ENCODE measurements around the gene SYT7. TPM values are rescaled to one million over a fixed set of nuclear protein-coding genes. Genes with fewer than 3 reads are reported as not detected.

The SYT7 gene, protein sequence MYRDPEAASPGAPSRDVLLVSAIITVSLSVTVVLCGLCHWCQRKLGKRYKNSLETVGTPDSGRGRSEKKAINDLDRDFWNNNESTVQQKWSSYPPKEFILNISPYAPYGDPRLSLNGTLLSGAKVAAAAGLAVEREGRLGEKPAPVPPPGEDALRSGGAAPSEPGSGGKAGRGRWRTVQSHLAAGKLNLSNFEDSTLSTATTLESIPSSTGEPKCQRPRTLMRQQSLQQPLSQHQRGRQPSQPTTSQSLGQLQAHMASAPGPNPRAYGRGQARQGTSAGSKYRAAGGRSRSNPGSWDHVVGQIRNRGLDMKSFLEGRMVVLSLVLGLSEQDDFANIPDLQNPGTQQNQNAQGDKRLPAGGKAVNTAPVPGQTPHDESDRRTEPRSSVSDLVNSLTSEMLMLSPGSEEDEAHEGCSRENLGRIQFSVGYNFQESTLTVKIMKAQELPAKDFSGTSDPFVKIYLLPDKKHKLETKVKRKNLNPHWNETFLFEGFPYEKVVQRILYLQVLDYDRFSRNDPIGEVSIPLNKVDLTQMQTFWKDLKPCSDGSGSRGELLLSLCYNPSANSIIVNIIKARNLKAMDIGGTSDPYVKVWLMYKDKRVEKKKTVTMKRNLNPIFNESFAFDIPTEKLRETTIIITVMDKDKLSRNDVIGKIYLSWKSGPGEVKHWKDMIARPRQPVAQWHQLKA
- 1 to 10 TPM; 1.6 to 2.9 (median 1.9) TPM for total RNA-seq

DNA sequence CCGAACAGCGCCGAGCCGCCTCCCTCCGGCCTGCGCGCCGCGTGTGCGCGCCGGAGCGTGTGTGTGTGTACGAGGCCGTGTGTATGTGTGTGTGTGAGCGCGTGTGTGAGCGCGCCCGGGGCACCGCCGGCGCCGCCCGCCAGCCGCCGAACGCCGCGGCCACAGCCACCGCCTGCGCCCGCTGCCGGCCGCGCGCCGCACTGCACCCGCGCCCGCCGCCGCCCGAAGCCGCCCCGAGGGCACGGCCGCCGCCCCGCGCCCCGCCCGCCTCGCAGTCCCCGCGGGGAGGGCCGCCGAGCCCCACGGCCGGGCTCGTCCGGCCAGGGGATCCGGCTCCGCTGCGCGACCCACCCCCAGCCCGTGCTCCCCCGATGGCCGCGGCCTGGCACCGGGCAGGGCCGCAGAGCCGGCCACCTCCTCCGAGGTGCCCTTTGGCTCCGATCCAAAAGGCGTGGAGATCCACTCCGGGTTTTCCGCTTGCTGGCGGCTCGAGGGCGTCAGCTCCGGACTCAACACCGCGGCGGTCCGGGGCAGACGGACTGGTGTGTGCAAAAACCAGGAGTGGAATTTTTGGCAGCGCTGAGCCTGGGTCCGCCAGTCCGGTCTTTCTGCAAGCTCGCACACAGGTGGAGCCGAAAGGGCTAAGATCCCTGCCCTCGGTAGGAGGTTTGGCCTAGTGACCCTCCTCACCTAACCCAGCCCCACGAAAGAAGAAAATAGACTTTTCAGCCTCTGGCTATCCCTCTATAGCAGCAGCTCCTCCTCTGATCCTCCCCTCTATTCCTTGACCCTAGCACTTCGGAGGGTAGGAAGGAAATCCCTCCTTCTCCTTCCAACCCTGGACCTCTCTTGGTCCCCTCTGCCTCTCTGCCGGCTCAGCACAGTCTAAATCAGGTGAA is at the start of gene SYT7:
Gene SYT7, minus strand, starts transcription at position 47 of the 899 bp plus-strand sequence. CDS start 256 bp downstream, outside the sequence.
- Histone ChIP-seq H3K4me3 (peak within 1 kb of the TSS; percentile 35 to 78 (median 50)), H3K4me1 (peaks cover 11 to 45% (median 22%) of the 10 kb centered on the region in 3 donors), H3K9me3 (no peaks in the 10 kb centered on the region), H3K27ac (peak within 1 kb of the TSS; percentile 66 to 92 (median 86)), H3K27me3 (peaks cover 4 to 57% (median 11%) of the 10 kb centered on the region in 4 donors), H3K36me3 (no peaks in the 10 kb centered on the region)
- WGBS, 2 donors = 3 to 4% methylated on average over 5 to 9 of the region's 96 CpGs
- peak in 4 of 6 experiments; percentile 32 to 65 (median 44) for TF ChIP-seq CTCF (IDR thresholded peaks at IDR 0.05)
- TF ChIP-seq POLR2A (IDR thresholded peaks at IDR 0.05) = peak in 1 of 4 donors; percentile 79
- peak; percentile 68 for DNase-seq
- intact Hi-C loops (cut with DNase I) = no loop called here

DNA sequence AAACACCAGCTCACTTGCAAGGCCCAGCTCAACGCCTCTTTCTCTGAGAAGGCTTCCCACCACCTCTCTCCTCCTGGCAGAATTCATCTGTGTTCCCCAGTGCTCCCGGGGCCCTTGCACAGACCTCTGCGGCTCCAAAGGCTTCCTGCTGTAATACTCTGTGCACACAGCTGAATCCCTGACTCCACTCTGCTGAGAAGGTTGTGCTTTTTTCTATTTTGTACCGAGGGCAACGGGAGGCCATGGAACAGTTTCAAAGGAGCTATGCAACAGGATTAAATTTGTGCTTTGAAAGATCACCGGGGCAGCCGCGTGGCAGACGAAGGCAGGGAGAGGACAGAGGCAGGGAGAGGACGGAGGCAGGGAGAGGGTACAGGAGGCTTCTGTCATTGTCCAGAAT is 49.2 kb upstream of the SYT7 start:
- peaks cover 8 to 23% (median 12%) of the 10 kb centered on the region in 3 donors for H3K4me1 ChIP-seq
- H3K27ac ChIP-seq = no peak overlapping the region
- H3K36me3 ChIP-seq = no peaks in the 10 kb centered on the region
- H3K4me3 ChIP-seq = no peak overlapping the region
- no peaks in the 10 kb centered on the region for H3K9me3 ChIP-seq
- intact Hi-C loops (cut with DNase I) = loop anchor here (10.0 kb wide), 1 partner anchor 155 kb away; no protein-coding TSS in a partner anchor
- 45 to 60% methylated on average over 6 to 8 of the region's 10 CpGs for WGBS, 2 donors
- TF ChIP-seq CTCF (IDR thresholded peaks at IDR 0.05) (no peak), POLR2A (IDR thresholded peaks at IDR 0.05) (no peak)
- peaks cover 0 to 30% (median 0%) of the 10 kb centered on the region in 4 donors for H3K27me3 ChIP-seq
- DNase-seq = no peak

DNA sequence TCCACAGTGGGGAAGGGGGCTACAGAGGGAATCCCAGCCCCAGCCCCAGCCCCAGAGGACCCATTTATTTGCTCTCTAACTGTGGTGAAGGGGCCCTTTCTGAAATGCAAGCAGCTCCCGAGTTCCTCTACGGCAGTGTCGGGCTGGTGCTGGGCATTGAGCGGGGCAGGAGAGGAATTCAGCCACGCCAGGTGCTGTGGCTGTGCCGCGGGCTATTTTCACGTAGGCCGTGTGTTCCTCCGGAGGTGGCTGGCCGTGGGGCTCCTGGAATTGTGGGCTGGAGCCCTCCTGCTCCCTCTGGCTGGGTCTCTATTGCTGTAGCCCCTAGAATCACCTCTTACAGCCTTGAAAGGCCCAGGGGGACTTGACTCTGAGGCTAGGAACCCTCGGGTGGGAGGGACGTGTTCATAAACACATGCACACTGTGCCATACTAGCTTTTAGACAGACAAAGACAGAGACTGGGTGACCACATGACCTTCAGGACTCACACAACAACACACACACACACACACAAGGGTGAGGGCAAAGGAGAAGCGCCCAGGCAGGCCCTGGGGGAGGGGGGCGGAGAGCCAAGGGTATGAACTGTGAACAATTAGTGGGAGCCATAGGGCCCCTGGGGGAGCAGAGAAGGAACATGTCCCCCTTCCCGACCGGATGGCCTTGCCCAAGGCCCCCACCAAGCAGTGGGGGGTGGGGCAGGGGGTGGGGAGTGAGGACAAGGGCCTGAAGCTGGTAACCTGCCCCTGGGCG is 48.4 kb upstream of the SYT7 start:
- peaks cover 0 to 25% (median 0%) of the 10 kb centered on the region in 4 donors for H3K27me3 ChIP-seq
- WGBS, 2 donors = 68 to 89% methylated on average over 5 to 7 of the region's 18 CpGs
- DNase-seq = no peak
- intact Hi-C loops (cut with DNase I) = no loop called here
- no peaks in the 10 kb centered on the region for H3K36me3 ChIP-seq
- no peaks in the 10 kb centered on the region for H3K9me3 ChIP-seq
- H3K4me3 ChIP-seq = no peak overlapping the region
- peaks cover 8 to 23% (median 12%) of the 10 kb centered on the region in 3 donors for H3K4me1 ChIP-seq
- H3K27ac ChIP-seq = no peak overlapping the region
- TF ChIP-seq CTCF (IDR thresholded peaks at IDR 0.05) = no peak
- TF ChIP-seq POLR2A (IDR thresholded peaks at IDR 0.05) = no peak

DNA sequence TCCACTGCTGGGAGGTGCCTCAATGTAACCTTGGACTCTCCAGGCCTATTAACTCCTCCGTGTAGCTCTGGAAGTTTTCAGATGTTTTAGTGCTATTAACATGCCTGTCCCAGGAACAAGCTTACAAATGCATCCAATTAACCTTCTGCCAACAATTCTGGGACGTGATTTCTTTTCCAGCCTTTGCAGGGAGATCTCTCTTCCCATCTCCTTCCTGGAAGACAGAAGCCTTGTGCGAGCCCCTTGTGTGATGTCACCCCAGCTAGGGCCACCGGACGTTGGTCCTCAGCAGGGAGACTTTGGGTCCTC is 47.7 kb upstream of the SYT7 start:
- no peak for DNase-seq
- intact Hi-C loops (cut with DNase I) = no loop called here
- Histone ChIP-seq H3K4me3 (no peak overlapping the region), H3K9me3 (no peaks in the 10 kb centered on the region), H3K27me3 (peaks cover 0 to 21% (median 0%) of the 10 kb centered on the region in 4 donors), H3K27ac (no peak overlapping the region), H3K4me1 (peaks cover 8 to 23% (median 12%) of the 10 kb centered on the region in 3 donors), H3K36me3 (no peaks in the 10 kb centered on the region)
- WGBS, 2 donors = 71 to 77% methylated on average over 4 to 5 of the region's 5 CpGs
- TF ChIP-seq POLR2A (IDR thresholded peaks at IDR 0.05) (no peak), CTCF (IDR thresholded peaks at IDR 0.05) (no peak)
